ENCODE data around the gene MYO18A.
"Not testable (repeated sequence)": the region's sequence is repeated elsewhere in the genome, so short reads cannot be mapped to it uniquely, and the experiment has no call there.

The MYO18A gene

GRCh38 chr17:29180034-29180787 is at the start of gene MYO18A:
MYO18A (minus strand) TSS chr17:29180398; CDS start chr17:29166940, 13,458 bp downstream.
- peak; percentile 89 for DNase-seq

GRCh38 chr17:29225396-29225795 is 45.2 kb upstream of the MYO18A start:
- DNase-seq = no peak

- not testable (repeated sequence) for DNase-seq
Observed at GRCh38 chr17:29221338-29221737, 41.1 kb upstream of the MYO18A start.

GRCh38 chr17:29219378-29220047 is 39.3 kb upstream of the MYO18A start:
- DNase-seq = peak; percentile 86

- DNase-seq = no peak
Observed at GRCh38 chr17:29216856-29217255, 36.7 kb upstream of the MYO18A start.

GRCh38 chr17:29216181-29216580 is 36.0 kb upstream of the MYO18A start:
- no peak for DNase-seq

GRCh38 chr17:29215717-29216116 is 35.5 kb upstream of the MYO18A start:
- DNase-seq = no peak

GRCh38 chr17:29215174-29215573 is 35.0 kb upstream of the MYO18A start:
- no peak for DNase-seq

- no peak for DNase-seq
Observed at GRCh38 chr17:29214215-29215146, 34.3 kb upstream of the MYO18A start.

- no peak for DNase-seq
Observed at GRCh38 chr17:29212681-29213121, 32.5 kb upstream of the MYO18A start.

GRCh38 chr17:29212094-29212631 is 32.0 kb upstream of the MYO18A start:
- DNase-seq = no peak

GRCh38 chr17:29210879-29211278 is 30.7 kb upstream of the MYO18A start:
- DNase-seq = no peak

GRCh38 chr17:29209073-29209472 is 28.9 kb upstream of the MYO18A start:
- DNase-seq = no peak

GRCh38 chr17:29207975-29208374 is 27.8 kb upstream of the MYO18A start:
- DNase-seq = no peak

- DNase-seq = no peak
Observed at GRCh38 chr17:29205047-29205446, 24.8 kb upstream of the MYO18A start.

GRCh38 chr17:29204068-29204804 is 24.0 kb upstream of the MYO18A start:
- not testable (repeated sequence) for DNase-seq

GRCh38 chr17:29197516-29198272 is 17.5 kb upstream of the MYO18A start:
- peak; percentile 42 for DNase-seq

GRCh38 chr17:29196769-29197515 is 16.7 kb upstream of the MYO18A start:
- DNase-seq = peak; percentile 45

- peak; percentile 38 for DNase-seq
Observed at GRCh38 chr17:29195465-29196081, 15.4 kb upstream of the MYO18A start.

- DNase-seq = no peak
Observed at GRCh38 chr17:29194669-29195068, 14.5 kb upstream of the MYO18A start.

Data from activated CD8-positive, alpha-beta memory T cell treated with anti-CD3 and anti-CD28 coated beads, Interleukin-2, amount 50 U/mL, for 48 hours (primary cell).